ENCODE results near the gene CNTN1.

Gene CNTN1

DNA sequence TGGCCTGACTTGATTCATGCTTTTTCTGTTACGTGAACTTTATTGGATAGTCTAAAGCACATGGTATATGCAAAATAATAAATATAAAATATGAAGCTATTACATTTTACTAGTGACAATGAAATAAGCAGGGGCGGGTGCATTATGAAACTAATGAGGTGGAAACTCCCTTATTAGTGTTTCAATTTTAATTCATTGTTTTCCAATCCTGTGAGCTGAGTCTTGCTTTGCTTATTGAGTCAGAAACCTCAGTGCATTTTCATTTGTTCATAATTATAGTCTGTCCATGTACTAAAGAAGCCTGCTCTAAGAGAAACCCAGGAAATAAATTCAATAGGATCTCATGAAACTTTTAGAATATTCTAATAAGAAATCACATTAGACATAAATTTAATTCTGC is 78.5 kb downstream of the CNTN1 start:
- DNase-seq (ENCODE audit: low spot score), result no peak

DNA sequence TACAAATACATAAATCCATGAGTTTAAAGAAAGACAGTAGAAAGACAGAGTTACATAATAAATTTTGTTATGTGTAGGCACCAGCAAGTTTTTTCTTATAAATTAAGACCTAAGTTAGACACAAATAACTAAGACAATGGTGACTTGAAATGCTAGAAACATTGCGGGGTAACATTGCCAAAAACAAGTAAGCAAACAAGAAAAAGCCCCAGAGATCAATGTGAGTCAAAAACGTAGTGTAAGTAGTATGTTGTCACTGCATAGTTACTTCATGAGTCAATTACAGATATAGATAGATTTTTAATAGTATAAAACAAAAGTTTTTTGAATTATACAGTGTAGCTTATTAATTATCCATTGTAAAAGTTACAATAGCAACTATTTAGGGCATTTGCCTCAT is 83.4 kb downstream of the CNTN1 start:
- DNase-seq (ENCODE audit: low spot score), result no peak

DNA sequence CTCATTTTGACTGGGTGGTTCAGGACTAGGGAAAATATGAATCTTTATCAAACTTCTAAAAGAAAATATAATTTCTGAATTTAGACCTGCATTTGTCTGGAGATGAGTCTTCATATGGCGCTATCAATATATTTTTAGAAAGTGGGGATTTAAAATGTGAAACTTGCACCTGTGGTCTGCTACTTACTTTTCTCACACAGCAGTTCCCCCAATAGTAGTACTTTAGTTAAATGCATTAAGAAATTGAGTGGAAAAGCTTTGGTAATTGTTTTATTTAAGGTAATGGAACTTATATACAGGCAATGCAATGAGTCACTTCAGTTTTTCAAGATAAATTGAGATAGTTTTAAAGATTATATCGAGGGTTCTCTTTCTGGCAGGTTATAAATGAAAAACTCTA is 91.9 kb downstream of the CNTN1 start:
- no peak for DNase-seq (ENCODE audit: low spot score)

DNA sequence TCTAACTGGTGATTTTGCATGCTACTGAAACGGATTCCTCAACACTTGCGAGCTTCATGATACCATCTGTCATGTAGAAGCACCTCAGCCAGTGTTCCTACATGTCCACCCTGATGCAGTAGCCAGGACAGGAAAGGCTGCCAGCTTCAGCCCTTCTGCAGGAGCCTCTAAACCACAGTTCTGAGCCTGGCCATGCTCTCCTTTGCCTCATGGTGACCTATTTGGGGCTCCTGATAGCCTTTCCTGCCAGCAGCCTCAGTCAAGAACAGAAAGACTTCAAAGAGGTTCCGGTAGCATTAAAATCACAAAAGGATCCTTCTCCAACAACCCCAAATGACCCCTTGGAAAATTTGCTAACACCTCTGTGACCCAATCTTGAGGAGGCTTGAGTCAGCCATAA is 96.0 kb downstream of the CNTN1 start:
- DNase-seq (ENCODE audit: low spot score), result no peak

DNA sequence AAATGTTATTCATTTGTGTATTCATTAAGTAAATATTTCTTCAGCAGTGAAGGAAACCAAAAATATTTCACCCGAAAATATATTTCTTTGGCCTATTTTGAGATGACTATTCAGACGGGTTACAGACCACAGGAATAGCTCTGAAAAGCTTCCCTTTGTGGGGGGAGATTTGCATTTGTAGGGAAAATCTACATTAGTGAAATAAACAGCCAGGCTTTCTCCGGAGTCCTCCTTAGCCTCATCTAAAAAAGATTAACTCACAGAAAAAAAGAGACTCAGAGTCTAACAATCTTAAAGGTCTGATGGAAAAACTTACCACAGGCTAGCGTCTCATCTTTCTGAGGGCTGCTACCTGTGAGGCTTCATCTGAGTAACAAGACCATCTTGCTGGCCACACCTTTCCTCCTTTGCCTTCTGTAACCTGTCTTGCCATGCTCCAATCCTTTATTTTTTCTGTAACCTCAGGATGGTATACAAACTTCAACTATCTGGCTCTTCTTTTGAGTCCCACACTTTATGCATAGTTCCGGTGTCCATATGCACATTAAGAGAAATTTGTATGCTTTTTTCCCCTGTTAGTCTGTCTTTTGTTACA is 100.7 kb downstream of the CNTN1 start:
- DNase-seq (ENCODE audit: low spot score), result no peak

DNA sequence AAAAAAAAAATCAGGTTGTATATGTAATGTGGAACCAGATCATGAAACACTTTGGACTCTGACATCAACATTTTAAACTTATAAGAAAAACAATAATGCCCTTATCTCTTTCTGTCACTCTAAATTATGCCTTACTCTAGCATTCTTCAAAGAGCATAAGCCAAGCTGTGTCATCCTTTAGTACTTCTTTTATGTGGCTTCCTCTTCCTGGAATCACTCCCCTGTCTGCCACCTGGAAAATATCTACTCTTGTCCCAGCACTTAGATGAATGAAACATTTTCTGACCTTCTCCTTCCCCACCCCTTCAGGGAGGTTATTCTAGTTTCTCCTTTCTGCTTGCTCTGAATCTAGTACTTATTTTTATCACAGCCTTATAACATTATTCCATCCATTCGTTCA is 101.2 kb downstream of the CNTN1 start:
- no peak for DNase-seq (ENCODE audit: low spot score)

DNA sequence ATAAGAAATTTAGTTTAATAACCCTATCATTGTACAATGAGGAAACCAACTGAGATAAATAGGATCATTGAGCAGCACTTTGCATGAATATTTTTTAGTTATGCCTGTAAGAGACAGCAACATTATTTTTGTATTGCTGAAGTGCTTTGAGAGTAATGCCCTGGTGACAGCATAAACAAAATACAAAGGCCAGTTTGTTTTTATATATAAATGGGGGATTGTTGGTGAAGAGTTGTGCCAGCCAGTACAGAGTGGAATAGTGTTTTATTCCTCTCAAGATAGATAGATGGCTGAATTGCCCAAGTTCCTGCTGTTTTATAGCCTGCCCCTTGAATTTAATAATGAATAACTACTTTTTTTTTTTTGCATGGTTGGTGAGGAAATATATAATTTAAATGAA is 101.8 kb downstream of the CNTN1 start:
- peak; percentile 35 for DNase-seq (ENCODE audit: low spot score)

DNA sequence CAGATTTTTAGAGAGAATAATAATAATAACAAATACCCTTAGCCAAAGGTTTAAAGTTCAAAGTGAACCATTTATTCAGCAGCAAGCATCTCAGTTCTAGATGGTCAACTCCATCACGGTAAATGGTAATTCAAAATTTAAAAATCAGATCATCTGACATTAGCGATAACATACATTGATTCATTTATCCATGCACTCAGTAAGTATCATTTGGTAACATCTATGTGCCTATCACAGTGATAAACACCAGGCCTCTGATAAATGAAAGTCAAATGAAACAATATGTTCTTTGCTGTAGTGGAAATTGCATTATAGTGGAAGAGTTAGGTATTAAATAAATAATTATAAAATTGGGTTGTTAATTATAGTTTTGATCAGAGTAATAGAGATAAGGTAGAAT is 108.8 kb downstream of the CNTN1 start:
- no peak for DNase-seq (ENCODE audit: low spot score)

DNA sequence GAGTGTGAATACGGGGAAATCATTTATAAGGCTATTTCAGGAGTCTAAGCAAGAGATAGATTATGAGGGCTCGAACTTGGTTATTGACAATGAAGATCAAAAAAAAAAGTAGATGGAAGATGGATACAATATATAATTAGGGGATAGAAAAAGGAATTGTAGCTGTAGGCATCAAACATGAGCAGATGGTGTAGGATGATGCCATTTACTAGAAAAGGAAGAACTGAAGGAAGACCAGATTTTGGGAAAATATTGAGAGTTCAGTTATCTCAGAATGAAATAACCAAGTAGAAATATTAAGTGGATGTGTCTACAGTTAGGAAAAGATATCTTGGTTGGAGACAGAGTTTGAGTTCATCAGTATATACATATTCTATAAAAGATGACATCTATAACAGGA is 109.6 kb downstream of the CNTN1 start:
- no peak for DNase-seq (ENCODE audit: low spot score)

DNA sequence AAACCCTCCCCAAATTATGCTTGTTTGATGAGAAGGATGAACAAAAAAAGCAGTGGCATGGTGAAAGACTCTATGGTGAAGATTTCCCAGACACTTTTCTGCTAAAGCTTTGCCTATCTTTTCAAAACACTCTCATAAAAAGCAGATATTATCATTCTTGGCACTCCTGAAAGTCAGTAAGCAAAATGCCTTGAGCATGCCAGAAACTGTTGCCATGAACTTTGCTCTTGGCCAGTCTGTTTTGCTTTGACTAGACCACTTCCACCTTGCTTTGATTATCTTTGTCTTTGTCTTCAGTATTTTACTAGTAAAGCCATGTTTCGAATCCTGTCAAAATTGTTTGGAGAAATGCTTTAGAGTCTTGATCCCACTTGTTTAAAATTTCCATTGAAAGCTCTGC is 110.4 kb downstream of the CNTN1 start:
- no peak for DNase-seq (ENCODE audit: low spot score)

DNA sequence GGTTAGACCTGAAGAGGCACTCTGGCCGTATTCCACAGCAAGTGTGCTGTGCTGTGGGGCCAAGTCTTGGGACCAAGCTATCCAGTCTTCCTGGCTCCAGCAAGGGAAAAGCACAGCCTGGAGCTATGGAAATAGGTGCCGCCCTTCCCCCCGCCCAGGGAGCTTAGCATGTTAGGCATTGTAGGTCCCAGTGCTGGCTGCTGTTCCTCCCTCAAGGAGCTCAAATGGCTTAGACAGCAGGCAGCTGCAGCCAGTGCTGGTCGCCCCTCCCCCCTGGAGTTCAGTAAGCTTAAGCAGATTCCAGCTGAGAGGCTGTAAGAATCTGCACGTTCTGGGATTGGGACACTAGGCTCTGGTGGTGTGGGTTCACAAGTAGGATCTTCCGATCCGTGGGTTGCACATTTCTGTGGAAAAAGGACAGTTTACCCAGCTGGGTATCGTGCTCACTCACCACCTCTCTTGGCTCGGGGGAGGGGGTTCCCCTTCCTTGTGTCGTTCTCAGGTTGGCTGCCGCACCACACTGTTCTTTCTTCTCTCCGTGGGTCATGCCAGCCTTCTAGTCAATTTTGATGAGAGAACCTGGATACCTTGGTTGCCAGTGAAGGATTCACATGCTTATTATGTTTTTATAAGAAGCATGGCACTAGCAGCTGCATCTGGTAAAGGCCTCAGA is 127.3 kb downstream of the CNTN1 start:
- DNase-seq (ENCODE audit: low spot score), result no peak

DNA sequence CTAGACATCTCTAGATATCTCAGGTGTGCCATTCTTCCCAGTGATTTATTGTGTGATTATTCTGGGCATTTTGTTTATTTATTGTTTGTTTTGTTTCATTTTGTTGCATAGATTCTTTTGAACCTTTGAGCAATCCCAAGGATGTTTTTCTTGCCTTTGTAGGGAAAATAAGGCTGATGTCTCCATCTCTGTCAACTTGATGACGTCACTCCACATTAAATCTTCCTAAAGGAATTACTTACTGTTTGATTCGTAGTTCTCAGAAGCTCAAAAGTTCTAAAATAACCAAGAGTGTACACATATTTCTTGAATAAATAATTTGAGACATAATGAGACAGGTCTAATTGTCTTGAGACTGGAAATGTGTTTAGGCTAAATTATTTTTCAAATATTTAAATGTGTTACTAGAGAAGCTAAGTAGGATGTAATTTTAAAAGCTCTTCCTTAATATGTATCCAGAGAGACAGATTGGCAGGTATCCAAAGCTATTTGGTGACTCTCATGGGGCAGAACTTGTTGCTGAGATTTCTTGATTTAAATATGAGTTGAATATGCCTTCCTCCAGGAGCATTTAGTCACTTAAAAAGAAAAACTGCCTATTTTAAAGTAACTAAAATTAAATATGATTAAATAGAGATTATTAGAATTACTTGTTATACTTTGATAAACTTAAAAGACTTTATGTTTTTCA is 128.7 kb downstream of the CNTN1 start:
- DNase-seq (ENCODE audit: low spot score), result no peak

DNA sequence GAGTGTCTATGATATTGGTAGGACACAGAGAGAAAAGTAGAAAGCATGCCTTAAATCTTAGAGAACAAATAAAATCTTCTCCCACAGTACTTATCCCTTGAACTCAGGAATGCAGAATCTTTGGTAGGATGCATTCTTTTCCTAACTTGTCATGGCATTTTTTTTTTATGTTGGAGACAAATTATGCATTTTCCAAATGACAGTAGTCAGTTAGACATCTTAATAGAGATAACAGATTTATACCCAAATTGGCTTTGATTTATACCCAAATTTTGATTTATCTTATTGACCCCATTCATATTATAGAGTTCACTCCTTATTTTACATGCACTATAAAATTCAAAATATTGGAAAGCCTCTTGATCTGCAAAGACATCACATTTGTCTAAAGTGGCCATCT is 132.9 kb downstream of the CNTN1 start:
- DNase-seq (ENCODE audit: low spot score), result no peak

DNA sequence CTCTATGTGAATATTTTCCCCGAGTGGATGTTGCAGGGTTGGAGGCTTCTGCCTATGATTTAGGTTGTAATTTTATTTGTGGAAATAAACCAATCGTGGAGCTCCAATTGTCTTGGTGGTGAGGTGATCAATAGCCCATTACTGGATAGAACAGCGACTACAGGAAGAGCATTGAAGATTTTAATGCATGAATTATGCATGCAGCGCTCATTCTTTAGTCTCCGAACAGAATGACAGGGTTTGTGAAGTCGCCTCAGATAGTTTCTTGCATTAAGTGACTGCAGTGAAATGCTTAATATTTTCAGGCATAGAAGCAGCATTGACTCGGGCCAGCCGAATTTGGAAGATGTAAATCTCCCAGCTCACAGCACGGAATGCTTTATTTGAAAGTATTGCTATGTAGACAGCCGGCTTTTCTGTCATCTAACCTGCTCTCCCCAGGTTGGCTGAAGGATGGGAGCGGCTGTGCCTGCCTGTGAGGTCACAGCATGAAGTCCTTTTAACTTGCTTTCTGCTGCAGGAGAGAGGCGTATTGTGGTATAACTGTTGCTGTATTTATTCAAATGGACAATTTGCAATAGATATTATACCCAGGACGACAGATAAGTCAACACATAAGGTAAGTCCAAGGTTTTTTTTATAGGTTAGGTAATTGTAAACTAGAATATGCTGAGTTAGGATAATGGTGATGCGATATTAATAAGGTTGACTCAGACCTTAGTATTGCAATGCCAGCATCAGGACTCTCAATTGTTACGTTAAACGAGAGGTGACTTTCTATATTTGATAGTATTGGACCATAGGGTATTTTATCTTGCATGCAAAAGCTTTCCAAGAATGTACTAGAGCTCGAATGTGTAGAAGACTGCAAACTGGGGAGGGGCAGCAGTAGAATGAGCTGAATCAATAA is 135.7 kb downstream of the CNTN1 start:
- no peak for DNase-seq (ENCODE audit: low spot score)

DNA sequence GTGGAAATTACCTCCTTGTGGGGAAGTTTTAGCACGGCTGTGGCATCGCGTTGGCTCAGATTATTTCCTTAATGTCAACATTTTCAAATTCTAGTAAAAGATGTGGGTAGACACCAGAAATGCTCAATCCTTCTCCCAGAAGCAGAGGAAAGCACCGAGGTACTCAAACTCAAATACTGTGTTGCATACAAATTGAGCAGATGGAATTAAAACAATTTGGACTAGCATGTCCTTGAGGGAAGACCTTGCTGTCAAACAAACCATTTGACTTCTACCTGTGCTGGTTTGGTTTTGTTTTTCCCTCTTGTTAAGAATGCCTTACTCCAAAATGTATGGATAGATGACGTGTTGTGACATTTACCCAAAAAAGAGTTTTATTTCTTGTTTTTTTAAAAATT is 136.4 kb downstream of the CNTN1 start:
- DNase-seq (ENCODE audit: low spot score), result no peak

DNA sequence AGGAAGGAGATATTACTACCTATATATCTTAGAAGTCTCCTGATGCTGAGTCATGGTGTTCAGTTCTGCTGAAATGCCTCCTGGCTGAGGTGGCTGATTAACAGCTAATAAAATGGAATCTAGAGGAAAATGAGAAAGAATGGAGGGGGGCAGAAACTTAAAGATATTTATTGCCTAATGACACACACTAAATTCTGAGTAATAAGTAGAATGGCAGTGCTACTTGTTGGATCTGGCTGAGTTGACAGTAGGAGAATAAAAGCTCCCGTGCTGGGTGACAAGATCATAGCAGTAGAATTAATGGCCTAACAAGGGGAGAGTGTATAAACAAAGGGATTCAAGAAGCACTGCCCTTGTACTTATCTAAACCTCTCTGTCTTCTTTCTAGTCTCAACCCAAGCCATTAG is 137.5 kb downstream of the CNTN1 start:
- no peak for DNase-seq (ENCODE audit: low spot score)

DNA sequence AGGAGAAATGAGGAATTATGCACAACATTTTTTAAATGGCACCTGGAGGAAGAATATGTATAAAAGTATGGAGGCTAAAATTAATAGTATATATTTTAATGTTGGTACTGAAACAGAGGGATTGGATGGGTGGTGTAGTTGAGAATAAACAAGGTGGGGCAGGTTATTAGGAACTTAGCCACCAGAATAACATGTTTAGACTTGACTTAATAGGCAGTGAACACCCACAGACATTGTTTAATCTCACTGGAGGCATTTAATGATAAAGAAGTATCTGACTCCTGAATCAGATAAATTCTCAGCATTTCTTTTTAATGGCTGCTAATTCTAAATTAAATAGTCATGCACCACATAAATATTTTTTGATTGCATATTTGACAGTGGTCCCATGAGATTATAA is 139.7 kb downstream of the CNTN1 start:
- DNase-seq (ENCODE audit: low spot score), result no peak

DNA sequence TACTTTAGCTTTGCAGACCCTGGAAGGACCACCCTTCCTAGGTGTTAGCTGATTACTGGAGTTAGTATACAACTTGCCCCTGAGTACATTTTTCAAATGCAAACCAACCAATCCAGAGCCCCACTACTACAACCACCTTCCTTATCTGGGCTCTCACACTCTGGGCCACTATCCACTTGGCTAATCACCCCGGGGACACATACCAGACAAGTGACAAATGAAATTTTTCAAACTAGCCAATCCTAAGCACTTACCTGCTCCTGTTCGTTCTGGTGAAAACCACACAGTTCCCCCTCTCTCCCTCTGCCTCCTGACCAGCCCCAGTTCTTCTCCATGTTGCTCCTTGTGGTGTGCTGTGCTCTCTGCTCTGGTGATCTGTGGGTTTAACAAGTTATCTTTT is 140.4 kb downstream of the CNTN1 start:
- no peak for DNase-seq (ENCODE audit: low spot score)

DNA sequence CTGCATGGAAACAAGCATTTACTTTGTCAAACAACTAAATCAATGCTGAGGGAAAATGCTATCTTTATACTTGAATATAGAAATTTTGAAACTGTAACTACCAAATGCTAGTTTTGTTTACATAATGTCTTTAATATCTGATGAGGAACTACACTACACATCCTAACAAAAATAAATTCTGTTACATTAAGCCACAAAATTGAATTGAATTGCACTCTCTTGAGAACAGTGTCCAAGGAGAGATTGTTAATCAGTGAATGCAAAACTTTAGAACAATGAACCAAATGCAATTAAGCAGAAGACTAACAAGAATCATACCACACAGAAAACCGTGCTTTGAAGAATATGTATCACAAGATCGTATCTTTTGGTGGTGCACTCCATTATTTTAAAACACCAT is 141.6 kb downstream of the CNTN1 start:
- no peak for DNase-seq (ENCODE audit: low spot score)

DNA sequence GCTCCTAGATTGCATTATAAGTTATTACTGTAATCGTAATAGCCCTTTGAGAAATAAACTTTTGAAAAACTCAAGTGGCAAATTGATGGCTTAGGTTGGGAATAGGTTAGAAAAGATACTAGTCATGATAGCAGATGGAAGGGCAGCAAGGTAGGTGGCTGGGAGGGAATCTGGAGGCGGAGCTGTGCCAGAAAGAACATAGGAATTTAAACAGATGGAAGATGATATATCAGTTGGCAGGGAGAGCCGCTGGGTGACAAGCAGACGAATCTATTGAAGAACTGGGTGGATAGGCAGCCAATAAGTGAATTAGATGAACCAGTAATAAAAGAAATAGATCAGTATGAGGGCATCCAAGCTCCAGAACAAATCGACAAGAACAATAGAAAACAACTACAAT is 142.1 kb downstream of the CNTN1 start:
- no peak for DNase-seq (ENCODE audit: low spot score)

DNA sequence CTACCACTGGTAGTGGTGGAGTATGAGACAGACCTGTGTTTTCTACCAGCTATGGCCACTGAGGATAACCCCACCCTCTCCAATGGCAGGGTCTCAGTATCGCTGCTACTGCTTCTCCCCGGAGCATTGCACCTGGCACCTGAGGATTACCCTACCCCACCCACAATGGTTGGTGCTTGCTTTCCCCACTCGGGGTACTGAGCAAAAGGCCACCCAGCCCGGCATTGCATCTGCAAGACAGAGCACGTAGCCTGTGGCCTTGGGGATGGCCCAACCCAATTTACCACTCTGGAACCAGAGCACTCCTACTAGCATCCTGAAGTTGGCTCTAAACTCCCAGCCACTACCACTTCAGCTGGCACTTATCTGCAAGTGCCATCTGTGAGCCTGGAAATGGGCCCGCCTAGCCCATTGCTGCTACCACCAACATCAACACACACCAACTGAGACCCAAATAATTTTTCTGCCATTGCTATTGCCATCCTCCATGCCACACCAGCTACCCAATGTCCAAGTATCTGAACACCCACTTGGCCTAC is 145.7 kb downstream of the CNTN1 start:
- DNase-seq (ENCODE audit: low spot score), result no peak

DNA sequence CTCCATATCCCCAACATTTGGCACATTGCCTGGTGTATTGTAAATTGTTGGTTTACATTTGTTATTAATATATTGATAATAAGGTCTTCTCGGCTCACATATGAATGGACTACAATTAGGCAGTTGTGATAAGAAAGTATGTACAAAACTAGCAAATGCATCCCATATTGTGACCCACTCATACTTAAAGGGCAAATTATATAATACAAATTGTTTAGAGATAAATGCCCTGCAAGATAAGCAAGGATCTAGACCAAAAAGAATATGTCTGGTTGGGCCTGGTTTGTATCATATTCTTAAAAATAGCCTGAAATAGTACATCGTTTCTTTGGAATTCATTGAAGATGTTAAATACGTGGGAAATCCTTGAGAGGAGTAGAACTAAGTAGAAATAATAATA is 151.3 kb downstream of the CNTN1 start:
- DNase-seq (ENCODE audit: low spot score), result no peak

Data from putamen (tissue), 1 donor.